ENCODE results near the gene PTPN11.
"Not testable (repeated sequence)": the region's sequence is repeated elsewhere in the genome, so short reads cannot be mapped to it uniquely, and the experiment has no call there.

PTPN11 gene

GRCh38 chr12:112514926-112515642, 96.3 kb downstream of the PTPN11 start:
- DNase-seq (ENCODE audit: low spot score), result peak; percentile 21

GRCh38 chr12:112515868-112516267, 97.1 kb downstream of the PTPN11 start:
- DNase-seq (ENCODE audit: low spot score), result no peak

- DNase-seq (ENCODE audit: low spot score), result no peak
Observed at GRCh38 chr12:112517730-112518364, 99.1 kb downstream of the PTPN11 start.

GRCh38 chr12:112518365-112518735, 99.6 kb downstream of the PTPN11 start:
- no peak for DNase-seq (ENCODE audit: low spot score)

- not testable (repeated sequence) for DNase-seq (ENCODE audit: low spot score)
Observed at GRCh38 chr12:112519841-112520340, 101.1 kb downstream of the PTPN11 start.

- DNase-seq (ENCODE audit: low spot score), result no peak
Observed at GRCh38 chr12:112523856-112524255, 105.1 kb downstream of the PTPN11 start.

GRCh38 chr12:112524269-112524668, 105.5 kb downstream of the PTPN11 start:
- DNase-seq (ENCODE audit: low spot score), result no peak

- no peak for DNase-seq (ENCODE audit: low spot score)
Observed at GRCh38 chr12:112524676-112525425, 106.1 kb downstream of the PTPN11 start.

GRCh38 chr12:112525426-112525809, 106.7 kb downstream of the PTPN11 start:
- DNase-seq (ENCODE audit: low spot score), result no peak

- DNase-seq (ENCODE audit: low spot score), result no peak
Observed at GRCh38 chr12:112527082-112527481, 108.3 kb downstream of the PTPN11 start.

- DNase-seq (ENCODE audit: low spot score), result no peak
Observed at GRCh38 chr12:112527501-112527900, 108.8 kb downstream of the PTPN11 start.

GRCh38 chr12:112528521-112528920, 109.8 kb downstream of the PTPN11 start:
- DNase-seq (ENCODE audit: low spot score), result no peak

- no peak for DNase-seq (ENCODE audit: low spot score)
Observed at GRCh38 chr12:112530941-112531340, 112.2 kb downstream of the PTPN11 start.

- no peak for DNase-seq (ENCODE audit: low spot score)
Observed at GRCh38 chr12:112532106-112532505, 113.4 kb downstream of the PTPN11 start.

GRCh38 chr12:112533528-112533927, 114.8 kb downstream of the PTPN11 start:
- no peak for DNase-seq (ENCODE audit: low spot score)

- DNase-seq (ENCODE audit: low spot score), result no peak
Observed at GRCh38 chr12:112535017-112535416, 116.3 kb downstream of the PTPN11 start.

- DNase-seq (ENCODE audit: low spot score), result no peak
Observed at GRCh38 chr12:112535637-112536366, 117.1 kb downstream of the PTPN11 start.

GRCh38 chr12:112536367-112536730, 117.6 kb downstream of the PTPN11 start:
- no peak for DNase-seq (ENCODE audit: low spot score)

GRCh38 chr12:112537710-112538396, 119.1 kb downstream of the PTPN11 start:
- peak; percentile 20 for DNase-seq (ENCODE audit: low spot score)

GRCh38 chr12:112538740-112539139, 120.0 kb downstream of the PTPN11 start:
- DNase-seq (ENCODE audit: low spot score), result no peak

- no peak for DNase-seq (ENCODE audit: low spot score)
Observed at GRCh38 chr12:112539221-112539620, 120.5 kb downstream of the PTPN11 start.

- DNase-seq (ENCODE audit: low spot score), result no peak
Observed at GRCh38 chr12:112540021-112540420, 121.3 kb downstream of the PTPN11 start.

All from GM03348 (cell line).